K562 (cell line): Measurements from ENCODE around the gene B4GALT5. TPM values are rescaled to one million over a fixed set of nuclear protein-coding genes. Genes with fewer than 3 reads are reported as not detected.
"Not testable (repeated sequence)": the region's sequence is repeated elsewhere in the genome, so short reads cannot be mapped to it uniquely, and the experiment has no call there.

Experiments
- ATAC-seq: fragments of 200-7000 bp; cut with Tn5 transposase; 3 replicates; pipeline ENCODE4 v1.9.1; 2020; ENCODE audit warnings: moderate library complexity
- BruUV-seq: library from RNA; stranded (reverse); fragments of 400-500 nt; replicated peaks from 2 replicates; lab custom pipeline; 2021; lab: Mats Ljungman, UMichigan
- CTCF ChIA-PET: fragments of 300-600 bp; formaldehyde crosslinking; extraction: SDS; loops from one replicate; lab custom pipeline; 2021; ENCODE audit warnings: low intra/inter-chr PET ratio; lab: Yijun Ruan, JAX
- POLR2A ChIA-PET: fragments of 300-600, 350-650 bp; sonication (Branson Sonifier 250); formaldehyde crosslinking; extraction: SDS; loops from one replicate; lab custom pipeline; 2021; ENCODE audit warnings: antibody characterized with exemption, inconsistent platforms; lab: Yijun Ruan, JAX
- DNase-seq, 4 experiments: peaks; one replicate each; pipeline versions ENCODE4 v3.0.0 to v3.0.0-alpha.2; 2011 to 2018; ENCODE audit warnings: low spot score in 3 of 4, mixed read lengths in 3 of 4; ENCODE audit errors: extremely low read depth in 1 of 4
- FAIRE-seq: peaks from 2 replicates; lab custom pipeline; 2011; peaks lifted over from hg19 to GRCh38; lab: Jason Lieb, UNC
- H2AFZ ChIP-seq: 2 replicates; pipeline ENCODE4 v1.6.0; 2011; ENCODE audit warnings: low read depth, low read length, control low read depth, inconsistent platforms
- H3K27ac ChIP-seq: fragments of 200-600 bp; 3 replicates; pipeline ENCODE4 v1.8.0; 2011; ENCODE audit warnings: low read depth, mild to moderate bottlenecking, control low read depth, inconsistent platforms, low read length, moderate library complexity, mixed read lengths; ENCODE audit errors: extremely low read depth
- H3K27me3 ChIP-seq, 2 experiments: fragments of 300-600 bp in 1 of 2; 2 replicates in 1 of 2; 3 replicates in 1 of 2; pipeline versions ENCODE4 v1.6.0 to v1.8.0; 2011; ENCODE audit warnings: inconsistent platforms in 2 of 2, low read length in 2 of 2, mild to moderate bottlenecking in 1 of 2, mixed read lengths in 1 of 2, moderate library complexity in 1 of 2; ENCODE audit not compliant: control insufficient read depth in 2 of 2, insufficient read depth in 2 of 2
- H3K36me3 ChIP-seq: fragments of 300-600 bp; 3 replicates; pipeline ENCODE4 v1.8.0; 2011; ENCODE audit warnings: mild to moderate bottlenecking, low read length, inconsistent platforms; ENCODE audit not compliant: control insufficient read depth, insufficient read depth
- H3K4me1 ChIP-seq, 2 experiments: fragments of 200-600 bp in 1 of 2; replicated peaks in 1 of 2; 2 replicates in 1 of 2; 3 replicates in 1 of 2; pipeline versions ENCODE4 v1.5.1 to v1.8.0; 2011; ENCODE audit warnings: inconsistent platforms in 2 of 2, low read length in 2 of 2, mild to moderate bottlenecking in 1 of 2, mixed read lengths in 1 of 2, moderate library complexity in 1 of 2; ENCODE audit not compliant: control insufficient read depth in 2 of 2, insufficient read depth in 2 of 2
- H3K4me2 ChIP-seq: 2 replicates; pipeline ENCODE4 v1.6.1; 2011; ENCODE audit warnings: low read length, control low read depth, inconsistent platforms, mixed read lengths; ENCODE audit not compliant: insufficient read depth
- H3K4me3 ChIP-seq: fragments of 200-600 bp; sonication (generic), shearing (Covaris generic); 2 replicates; pipeline ENCODE4 v1.5.1; 2016; ENCODE audit warnings: control low read depth, inconsistent platforms
- H3K79me2 ChIP-seq: fragments of 200-600 bp; 3 replicates; pipeline ENCODE4 v1.8.0; 2011; ENCODE audit warnings: low read length, inconsistent platforms; ENCODE audit not compliant: control insufficient read depth, insufficient read depth
- H3K9ac ChIP-seq, 2 experiments: 2 replicates each; pipeline versions ENCODE4 v1.6.0 to v1.6.1; 2011; ENCODE audit warnings: low read depth in 2 of 2, low read length in 2 of 2, control low read depth in 1 of 2, inconsistent platforms in 1 of 2, mild to moderate bottlenecking in 1 of 2, mixed read lengths in 1 of 2; ENCODE audit not compliant: insufficient read depth in 1 of 2
- H3K9me1 ChIP-seq: one replicate; pipeline ENCODE4 v1.6.0; 2011; ENCODE audit warnings: inconsistent platforms, mild to moderate bottlenecking, low read length, moderate library complexity; ENCODE audit not compliant: control insufficient read depth, insufficient read depth
- H3K9me3 ChIP-seq: replicated peaks from 2 replicates; pipeline ENCODE4 v1.5.1; 2011; ENCODE audit warnings: low read depth, low read length, inconsistent platforms; ENCODE audit not compliant: control insufficient read depth, insufficient read depth
- H4K20me1 ChIP-seq: replicated peaks from 2 replicates; pipeline ENCODE4 v1.6.1; 2011; ENCODE audit warnings: low read length, inconsistent platforms, mixed read lengths; ENCODE audit not compliant: control insufficient read depth, insufficient read depth
- ADNP ChIP-seq: fragments of 200-800 bp; sonication (Bioruptor generic); IDR thresholded peaks from 2 replicates; pipeline ENCODE4 v1.6.1; 2016; ENCODE audit warnings: missing genetic modification characterization, missing compliant biosample characterization
- ARID1B ChIP-seq: fragments of 450-650 bp; IDR thresholded peaks from 2 replicates; pipeline ENCODE4 v1.6.1; 2016; ENCODE audit warnings: antibody characterized with exemption, mild to moderate bottlenecking, inconsistent platforms
- BHLHE40 ChIP-seq: IDR thresholded peaks from 2 replicates; pipeline ENCODE4 v1.6.1; 2011; ENCODE audit warnings: low read length, improper control_type of control experiment
- CBFA2T3 ChIP-seq: fragments of 450-650 bp; IDR thresholded peaks from 2 replicates; pipeline ENCODE4 v1.6.1; 2017
- CC2D1A ChIP-seq: fragments of 450-650 bp; IDR thresholded peaks from 2 replicates; pipeline ENCODE4 v1.6.1; 2017; ENCODE audit warnings: mild to moderate bottlenecking
- DPF2 ChIP-seq: fragments of 450-650 bp; IDR thresholded peaks from 2 replicates; pipeline ENCODE4 v1.6.1; 2016
- FOSL1 ChIP-seq: fragments of 200-800 bp; sonication (Bioruptor generic); conservative IDR thresholded peaks from 2 replicates; pipeline ENCODE4 v1.6.1; 2016; ENCODE audit warnings: missing genetic modification characterization, missing compliant biosample characterization
- HDAC2 ChIP-seq: fragments of 450-650 bp; IDR thresholded peaks from 2 replicates; pipeline ENCODE4 v1.6.1; 2016; ENCODE audit warnings: mild to moderate bottlenecking
- KDM1A ChIP-seq, 2 experiments: fragments of 450-650 bp; IDR thresholded peaks; 2 replicates each; pipeline ENCODE4 v1.6.1; 2016; ENCODE audit warnings: mild to moderate bottlenecking in 2 of 2
- NFIC ChIP-seq: fragments of 450-650 bp; IDR thresholded peaks from 2 replicates; pipeline ENCODE4 v1.6.1; 2017; ENCODE audit warnings: mild to moderate bottlenecking, inconsistent platforms
- NR2C1 ChIP-seq, 2 experiments: fragments of 450-650 bp; IDR thresholded peaks; 2 replicates each; pipeline ENCODE4 v1.6.1; 2017; ENCODE audit warnings: mild to moderate bottlenecking in 2 of 2, antibody characterized with exemption in 1 of 2, inconsistent platforms in 1 of 2, missing compliant biosample characterization in 1 of 2, missing genetic modification characterization in 1 of 2
- PHF20 ChIP-seq: fragments of 450-650 bp; IDR thresholded peaks from 2 replicates; pipeline ENCODE4 v1.6.1; 2018; ENCODE audit not compliant: partially characterized antibody
- SMARCA4 ChIP-seq: fragments of 450-650 bp; IDR thresholded peaks from 2 replicates; pipeline ENCODE4 v1.6.1; 2016
- TFAP4 ChIP-seq: sonication (generic); formaldehyde crosslinking; IDR thresholded peaks from 2 replicates; pipeline ENCODE4 v1.8.0; 2022; ENCODE audit warnings: missing genetic modification reagents, mild to moderate bottlenecking, moderate library complexity, borderline replicate concordance
- TRIM24 ChIP-seq, 2 experiments: fragments of 450-650 bp; IDR thresholded peaks; 2 replicates each; pipeline ENCODE4 v1.6.1; 2016
- VEZF1 ChIP-seq: fragments of 200-800 bp; sonication (Bioruptor generic); IDR thresholded peaks from 2 replicates; pipeline ENCODE4 v1.6.1; 2017; ENCODE audit warnings: missing genetic modification characterization, missing compliant biosample characterization
- ZBTB5 ChIP-seq: fragments of 450-650 bp; IDR thresholded peaks from 2 replicates; pipeline ENCODE4 v1.6.1; 2017; ENCODE audit warnings: antibody characterized with exemption
- WGBS: fragments of 100-300 bp; shearing (Covaris generic); methylation state at CpG from one replicate; pipeline ENCODE4 v1.1.6; 2016; ENCODE audit warnings: low coverage, mixed read lengths; ENCODE audit not compliant: insufficient coverage; ENCODE audit errors: missing lambda C conversion rate; 5-methylcytosine and 5-hydroxymethylcytosine counted together
- in situ Hi-C: fragments of 300-500 bp; cut with MboI; formaldehyde crosslinking; loops from 4 replicates; pipeline ENCODE4 v1.15.0; 2018; ENCODE audit warnings: inconsistent platforms, mixed read lengths
- intact Hi-C: fragments of 100-400 bp; cut with micrococcal nuclease; formaldehyde crosslinking; loops from 2 replicates; pipeline ENCODE4 v1.14.2; 2022
- polyA plus RNA-seq, 8 experiments: library from polyadenylated mRNA; depleted of rRNA in 4 of 8; stranded (reverse) in 5 of 8; unstranded in 3 of 8; fragments of >200 nt; fragmentation: Nextera tagmentation in 2 of 8; fragmentation: Illumina TruSeq in 1 of 8; extraction: Ambion mirVana in 2 of 8; extraction: Trizol in 1 of 8; gene quantifications; 2 replicates each; pipeline versions ENCODE4 v1.2.1 to v1.2.3, GENCODE V29; 2011 to 2014; ENCODE audit warnings: inconsistent platforms in 1 of 8, missing spikeins in 1 of 8
- total RNA-seq, 7 experiments: library from RNA; depleted of rRNA in 6 of 7; stranded (reverse); fragments of >200 nt in 6 of 7; fragmentation: Illumina TruSeq in 2 of 7; extraction: Trizol in 2 of 7; gene quantifications; 2 replicates each; pipeline versions ENCODE4 v1.2.1 to v1.2.3, GENCODE V29; 2011 to 2021; ENCODE audit warnings: low replicate concordance in 1 of 7

Gene B4GALT5
- total and polyA plus RNA-seq, 9 of the 15 experiments (the other 6 are each of a cell fraction or from before 2014, with no cell fraction given), result 8.5 to 32.6 (median 23.4) TPM

DNA sequence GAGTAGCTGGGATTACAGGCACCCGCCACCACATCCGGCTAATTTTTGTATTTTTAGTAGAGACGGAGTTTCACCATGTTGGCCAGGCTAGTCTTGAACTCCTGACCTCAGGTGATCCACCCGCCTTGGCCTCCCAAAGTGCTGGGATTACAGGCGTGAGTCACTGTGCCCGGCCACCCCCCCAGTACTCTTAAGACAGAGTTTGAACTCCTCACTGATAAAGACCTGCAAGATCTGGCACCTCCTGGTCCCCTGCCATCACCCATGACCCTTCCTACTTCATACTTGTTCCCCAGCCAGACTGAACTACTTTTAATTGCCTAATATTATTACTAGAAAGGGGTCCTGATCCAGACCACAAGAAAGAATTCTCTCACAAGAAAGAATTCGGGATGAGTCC, 48.2 kb upstream of the B4GALT5 start:
- H3K9ac ChIP-seq; H3K27me3 ChIP-seq; H3K27ac ChIP-seq; H3K9me3 ChIP-seq; H3K4me3 ChIP-seq; intact Hi-C loops; ATAC-seq; H2AFZ ChIP-seq; H4K20me1 ChIP-seq; H3K9me1 ChIP-seq; CTCF ChIA-PET; in situ Hi-C loops; H3K36me3 ChIP-seq; H3K4me2 ChIP-seq; H3K79me2 ChIP-seq; BruUV-seq; FAIRE-seq; TF ChIP-seq NR2C1 (tag; IDR thresholded peaks at IDR 0.05): not testable (repeated sequence)
- DNase-seq, result peak in 2 of 4 experiments; percentile 20 to 70
- 23% methylated on average over 4 of the region's 7 CpGs for WGBS
- peaks cover 31 to 44% of the 10 kb centered on the region in 2 experiments for H3K4me1 ChIP-seq
- POLR2A ChIA-PET, result interaction anchor here (0.8 to 3.5 kb wide), 3 partner anchors 8 to 18 kb away, joined by 3 to 26 read pairs (median 4); no protein-coding TSS in a partner anchor
- TF ChIP-seq NFIC (0 out of 2 replicates have a peak, but pooled peaks have one; percentile 32), ADNP (tag) (peak; percentile 63; the same call in 1 of the 2 replicates), TRIM24 (IDR thresholded peaks at IDR 0.05) (peak in 1 of 2 experiments; percentile 30; a peak in 1 of 4 replicates), VEZF1 (CRISPR knock-in tag) (peak; percentile 68), PHF20 (peak; percentile 22), CBFA2T3 (peak; percentile 64), BHLHE40 (0 out of 2 replicates have a peak, but pooled peaks have one; percentile 22), ZBTB5 (0 out of 2 replicates have a peak, but pooled peaks have one; percentile 69), NR2C1 (IDR thresholded peaks at IDR 0.05) (peak; percentile 48; the same call in 1 of the 2 replicates), HDAC2 (0 out of 2 replicates have a peak, but pooled peaks have one; percentile 19), KDM1A (IDR thresholded peaks at IDR 0.05) (peak; percentile 70 to 82), ARID1B (peak; percentile 74), TFAP4 (CRISPR knock-in tag) (0 out of 2 replicates have a peak, but pooled peaks have one; percentile 16), SMARCA4 (peak; percentile 64; the same call in 1 of the 2 replicates), DPF2 (peak; percentile 74), FOSL1 (tag) (peak; percentile 57), CC2D1A (peak; percentile 54; the same call in 1 of the 2 replicates)
